ENCODE results near the gene POLRMT.
"Not testable (repeated sequence)": the region's sequence is repeated elsewhere in the genome, so short reads cannot be mapped to it uniquely, and the experiment has no call there.

The POLRMT gene

GRCh38 chr19:633068-633785 lies at the start of gene POLRMT:
TSS of gene POLRMT (minus strand) at chr19:633537. CDS start at chr19:633512, 25 bp downstream.
- DNase-seq, result peak; percentile 97

- no peak for DNase-seq
Measured at GRCh38 chr19:682678-683320, 49.5 kb upstream of the POLRMT start.

- DNase-seq, result no peak
Measured at GRCh38 chr19:681029-682019, 48.0 kb upstream of the POLRMT start.

- DNase-seq, result peak; percentile 95
Measured at GRCh38 chr19:680287-681028, 47.1 kb upstream of the POLRMT start.

GRCh38 chr19:679418-680286 lies 46.3 kb upstream of the POLRMT start:
- peak; percentile 6 for DNase-seq

- DNase-seq, result no peak
Measured at GRCh38 chr19:678791-679388, 45.6 kb upstream of the POLRMT start.

- no peak for DNase-seq
Measured at GRCh38 chr19:677601-678436, 44.5 kb upstream of the POLRMT start.

GRCh38 chr19:677201-677600 lies 43.9 kb upstream of the POLRMT start:
- DNase-seq, result peak; percentile 4

- no peak for DNase-seq
Measured at GRCh38 chr19:676339-677105, 43.2 kb upstream of the POLRMT start, which contains the start of gene FSTL3. TSS of gene FSTL3 (plus strand) at chr19:676392. CDS start at chr19:676424, 32 bp downstream.

GRCh38 chr19:676007-676338 lies 42.6 kb upstream of the POLRMT start:
- no peak for DNase-seq

GRCh38 chr19:674282-675151 lies 41.2 kb upstream of the POLRMT start:
- no peak for DNase-seq

GRCh38 chr19:670609-671075 lies 37.3 kb upstream of the POLRMT start:
- DNase-seq, result no peak

GRCh38 chr19:668675-669434 lies 35.5 kb upstream of the POLRMT start:
- DNase-seq, result not testable (repeated sequence)

GRCh38 chr19:666985-667573 lies 33.7 kb upstream of the POLRMT start:
- not testable (repeated sequence) for DNase-seq

GRCh38 chr19:664913-665443 lies 31.6 kb upstream of the POLRMT start:
- DNase-seq, result peak; percentile 67

GRCh38 chr19:663682-664117 lies 30.4 kb upstream of the POLRMT start:
- DNase-seq, result no peak

Data from NCI-H446 treated with DMSO at 0.1 percent for 48 hours (cell line).